NCI-H2029 treated with DMSO at 0.1 percent for 48 hours (cell line): ENCODE data around the gene SPAM1.
"Not testable (repeated sequence)": the region's sequence is repeated elsewhere in the genome, so short reads cannot be mapped to it uniquely, and the experiment has no call there.

Experiments used
- DNase-seq: peaks from one replicate; lab custom pipeline; 2025; lab: John Stamatoyannopoulos, UW

SPAM1 gene

GRCh38 chr7:123924941-123925340, at the start of gene SPAM1:
Gene SPAM1, plus strand, starts transcription at chr7:123925241. Its CDS starts 28,330 bp downstream, at chr7:123953571.
- DNase-seq: no peak

- DNase-seq: no peak
These were observed 48.3 kb upstream of the SPAM1 start for GRCh38 chr7:123876557-123877256.

DNA sequence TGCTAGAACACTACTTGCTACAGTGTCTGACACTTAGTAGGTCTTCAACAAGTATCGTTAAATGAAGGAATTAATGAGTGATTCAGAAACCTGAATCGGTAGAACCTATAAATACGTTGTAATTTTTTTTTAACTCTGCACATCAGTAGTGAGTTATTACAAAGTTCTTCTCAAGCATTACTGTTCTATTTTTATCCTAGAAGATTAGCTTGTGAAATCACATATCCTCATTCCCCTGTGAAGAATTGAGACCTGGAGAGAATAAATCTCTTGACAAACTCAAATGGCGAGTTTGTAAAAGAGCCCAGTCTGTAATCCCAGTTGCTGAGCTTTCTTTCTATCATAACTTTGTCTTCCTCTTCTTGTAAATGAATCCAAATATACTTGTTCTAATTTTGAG, 45.4 kb upstream of the SPAM1 start:
- DNase-seq: no peak

- no peak for DNase-seq
These were observed 43.7 kb upstream of the SPAM1 start for GRCh38 chr7:123881300-123881699.

DNA sequence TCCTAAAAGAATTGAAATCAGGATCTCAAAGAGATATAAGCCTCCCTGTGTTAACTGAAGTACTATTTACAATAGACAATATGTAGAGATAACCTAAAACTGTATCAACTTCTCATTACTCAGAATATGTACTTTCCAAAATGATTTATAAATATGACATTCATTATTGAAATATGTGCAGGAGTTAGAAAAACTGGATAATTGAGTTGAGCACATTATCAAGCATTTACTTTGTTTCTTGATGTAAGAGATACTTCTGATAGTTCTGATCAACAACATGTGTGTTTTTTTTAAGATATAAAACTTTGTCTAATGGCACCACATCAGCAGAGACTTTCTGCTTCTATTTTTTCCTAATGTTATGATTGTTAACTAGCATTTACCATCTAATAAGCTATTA, 41.9 kb upstream of the SPAM1 start:
- DNase-seq: no peak

- no peak for DNase-seq
These were observed 36.8 kb upstream of the SPAM1 start for GRCh38 chr7:123888192-123888591.

- not testable (repeated sequence) for DNase-seq
These were observed 30.3 kb upstream of the SPAM1 start for GRCh38 chr7:123894753-123895152.

- no peak for DNase-seq
These were observed 23.9 kb upstream of the SPAM1 start for GRCh38 chr7:123901101-123901500.

DNA sequence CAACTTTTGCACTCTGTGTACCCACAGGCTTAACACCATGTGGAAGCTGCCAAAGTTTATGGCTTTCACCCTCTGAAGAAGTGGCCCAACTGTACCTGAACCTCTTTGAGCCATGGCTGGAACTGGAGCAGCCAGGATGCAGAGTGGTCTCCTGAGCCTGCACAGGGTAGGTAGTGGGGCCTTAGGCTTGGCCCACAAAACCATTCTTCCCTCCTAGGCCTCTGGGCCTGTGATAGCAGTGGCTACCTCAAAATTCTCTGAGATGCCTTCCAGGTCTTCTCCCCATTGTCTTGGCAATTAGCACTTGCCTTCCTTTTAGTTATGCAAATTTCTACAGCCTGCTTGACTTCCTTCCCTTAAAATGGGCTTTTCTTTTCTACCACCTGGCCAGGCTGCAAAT, 19.3 kb upstream of the SPAM1 start:
- no peak for DNase-seq

DNA sequence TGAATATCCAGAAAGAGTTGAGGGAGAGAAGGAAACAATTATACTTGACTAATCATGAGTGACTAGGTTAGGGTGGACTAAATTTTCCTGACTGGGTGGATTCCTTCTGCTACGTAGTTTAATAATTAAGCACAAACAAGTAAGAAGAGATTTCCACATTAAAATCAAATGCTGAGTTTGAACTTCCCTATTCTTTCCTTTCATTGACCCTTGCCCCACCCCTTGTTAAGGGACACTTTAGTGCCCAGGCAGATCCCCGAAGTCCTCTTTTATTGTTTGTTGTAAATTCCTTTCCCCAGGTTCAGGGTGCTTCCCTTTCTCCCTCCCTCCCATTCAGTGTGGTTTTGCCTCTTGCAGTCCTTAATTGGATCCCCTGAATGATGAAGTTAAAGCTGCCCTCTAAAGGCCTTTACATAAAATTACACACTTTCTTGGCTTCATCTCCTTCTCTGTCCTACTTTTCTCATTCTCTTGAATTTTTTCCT, 8.8 kb upstream of the SPAM1 start:
- DNase-seq: no peak

GRCh38 chr7:123917878-123918277, 7.2 kb upstream of the SPAM1 start:
- no peak for DNase-seq

GRCh38 chr7:123918309-123918708, 6.7 kb upstream of the SPAM1 start:
- DNase-seq: no peak

GRCh38 chr7:123923599-123923998, 1.4 kb upstream of the SPAM1 start:
- no peak for DNase-seq

DNA sequence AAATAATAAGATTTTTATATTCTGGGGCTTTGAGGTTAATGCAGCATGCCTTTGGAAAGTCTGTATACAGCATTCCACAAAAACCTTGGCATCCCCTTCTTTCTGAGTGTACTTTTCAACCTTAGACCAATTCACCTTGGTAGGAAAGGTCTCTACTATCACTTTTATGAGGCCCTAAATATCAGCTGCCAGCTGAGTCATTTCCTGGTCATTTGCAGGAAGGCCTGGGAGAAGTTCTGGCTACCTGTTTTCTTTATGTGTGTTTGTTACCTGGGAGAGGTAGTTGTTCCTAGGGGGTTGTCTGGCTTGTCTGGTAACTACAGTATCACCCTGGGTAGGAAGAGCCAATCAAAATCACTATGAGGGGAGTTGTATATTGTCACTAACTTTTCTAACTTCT, 4.1 kb downstream of the SPAM1 start:
- DNase-seq: no peak

- no peak for DNase-seq
These were observed 4.6 kb downstream of the SPAM1 start for GRCh38 chr7:123929655-123930054.

- no peak for DNase-seq
These were observed 10.7 kb downstream of the SPAM1 start for GRCh38 chr7:123935436-123936381.

- no peak for DNase-seq
These were observed 11.3 kb downstream of the SPAM1 start for GRCh38 chr7:123936388-123936787.

DNA sequence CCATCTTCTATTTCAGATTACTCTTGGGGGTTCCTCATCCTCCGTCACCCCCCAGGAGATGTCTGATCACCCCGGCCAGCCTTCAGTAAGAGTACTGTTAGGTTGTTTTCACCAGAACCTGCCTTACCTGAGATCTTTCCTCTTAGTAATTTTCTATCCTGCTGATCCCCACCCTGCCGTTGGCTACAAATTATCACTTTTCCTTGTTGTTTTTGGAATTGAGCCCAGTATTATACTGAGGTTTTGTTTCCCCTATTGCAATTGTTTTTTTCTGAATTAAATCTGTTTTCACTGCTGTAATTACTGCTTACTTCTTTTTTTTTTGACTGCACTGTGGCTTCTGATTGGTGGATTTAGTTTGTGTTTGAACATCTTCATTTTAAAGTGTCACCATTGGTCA, 14.7 kb downstream of the SPAM1 start:
- DNase-seq: no peak

DNA sequence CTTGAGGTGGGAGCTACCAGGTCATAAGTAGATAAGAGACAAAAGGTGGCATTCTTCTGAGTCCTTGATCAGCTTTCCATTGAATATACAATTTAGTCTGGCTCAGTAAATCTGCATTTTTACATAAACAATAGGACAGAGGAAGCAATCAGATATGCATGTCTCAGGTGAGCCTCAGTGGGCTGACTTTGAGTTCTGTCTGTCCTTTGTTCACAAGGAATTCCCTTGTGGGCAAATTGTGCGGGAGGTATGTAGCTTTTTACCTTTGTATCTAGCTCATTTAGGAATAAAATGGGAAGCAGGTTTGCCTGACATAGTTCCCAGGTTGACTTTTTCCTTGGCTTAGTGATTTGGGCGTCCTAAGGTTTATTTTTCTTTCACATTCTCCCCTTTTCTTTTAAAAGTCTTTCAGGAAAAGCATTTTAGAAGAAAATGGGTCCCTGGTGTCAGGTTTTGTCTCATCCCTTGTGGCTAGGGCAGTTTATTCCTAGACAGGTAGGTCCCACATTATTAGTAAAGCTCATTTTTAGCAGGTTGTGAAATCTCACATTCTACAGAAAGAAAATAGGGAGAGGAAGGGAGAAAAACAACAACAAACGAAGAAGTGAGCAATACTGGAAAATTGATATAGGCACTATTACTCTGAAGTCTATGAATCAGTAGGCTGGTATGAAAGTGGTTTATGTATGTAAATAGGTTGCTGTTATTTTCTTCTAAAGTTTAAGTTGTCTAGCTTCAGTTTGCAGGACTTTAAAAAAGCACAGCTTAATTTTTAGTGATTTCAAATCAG, 16.5 kb downstream of the SPAM1 start:
- no peak for DNase-seq

DNA sequence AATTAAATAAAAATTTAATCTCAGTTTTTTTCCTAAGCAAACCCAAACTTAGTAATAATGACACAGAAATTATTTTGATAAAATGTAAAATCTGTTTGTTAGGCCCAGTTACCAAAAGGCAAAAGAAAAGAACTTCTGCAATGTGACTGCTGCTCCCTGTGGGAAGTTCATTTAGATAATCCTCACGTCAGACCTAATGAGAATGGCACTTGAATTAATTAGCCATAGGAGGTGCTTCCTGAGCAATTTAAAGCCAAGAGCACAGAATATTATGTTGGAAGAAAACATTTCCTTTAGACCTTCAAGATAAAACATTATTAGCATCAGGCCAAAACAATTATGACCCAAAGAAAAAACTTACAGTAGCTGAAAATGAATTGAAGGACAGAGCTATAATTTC, 19.4 kb downstream of the SPAM1 start:
- no peak for DNase-seq

DNA sequence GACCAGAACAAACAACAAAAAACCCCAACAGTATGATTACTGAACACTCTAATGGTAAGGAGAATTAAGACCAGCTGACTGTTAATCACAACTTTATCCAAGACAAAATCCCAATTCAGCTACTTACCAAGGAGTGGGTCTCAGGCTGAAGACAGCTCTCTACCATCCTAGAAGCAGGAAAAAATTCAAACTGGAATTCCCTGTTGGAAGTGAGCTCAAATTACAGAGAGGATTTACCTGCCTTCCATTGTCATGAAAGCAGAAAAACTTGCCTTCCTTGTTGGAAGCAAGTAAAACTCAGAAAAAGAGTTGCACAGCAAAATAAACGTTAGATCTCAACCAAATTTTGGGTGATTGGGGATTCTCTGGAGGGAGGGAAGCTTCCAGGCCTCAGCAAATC, 20.9 kb downstream of the SPAM1 start:
- DNase-seq: no peak

DNA sequence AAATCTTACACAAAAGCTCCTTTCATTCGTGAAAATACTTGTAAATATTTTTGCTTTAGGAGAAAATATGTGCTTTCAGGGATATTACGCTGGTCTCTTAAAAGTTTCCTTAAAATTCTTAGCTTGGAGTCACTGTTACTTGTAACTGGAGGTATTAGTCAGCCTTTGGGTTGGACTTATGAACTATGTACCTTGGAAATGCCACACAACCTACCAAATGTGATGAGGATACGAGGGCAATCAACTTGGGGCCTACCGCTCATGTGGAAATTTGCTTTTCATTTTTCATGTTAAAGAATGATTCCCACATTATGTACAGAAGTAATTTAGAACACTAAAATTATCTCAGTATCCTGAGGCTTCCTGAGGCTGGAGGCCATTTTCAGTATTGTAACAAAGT, 23.1 kb downstream of the SPAM1 start:
- DNase-seq: no peak
